HG02938 (cell line): ENCODE measurements around the gene CELF2.
A peak's percentile ranks its signal among the peaks of the same experiment; 100 is the strongest.
"Not testable (repeated sequence)": the region's sequence is repeated elsewhere in the genome, so short reads cannot be mapped to it uniquely, and the experiment has no call there.

ENCODE experiments used
- ATAC-seq: cut with Tn5 transposase; IDR thresholded peaks from one replicate; pipeline ENCODE4 v1.9.1; 2021; ENCODE audit warnings: mild to moderate bottlenecking, moderate library complexity; ENCODE audit not compliant: unreplicated experiment

CELF2 gene

GRCh38 chr10:11168423-11169090 lies 150.9 kb downstream of the CELF2 start:
- ATAC-seq: no peak

GRCh38 chr10:11169976-11170375 lies 152.3 kb downstream of the CELF2 start:
- ATAC-seq: no peak

- ATAC-seq: no peak
Measured at GRCh38 chr10:11170574-11170973, 152.9 kb downstream of the CELF2 start.

GRCh38 chr10:11170993-11171851 lies 153.6 kb downstream of the CELF2 start:
- peak; percentile 43 for ATAC-seq

- no peak for ATAC-seq
Measured at GRCh38 chr10:11173042-11173441, 155.4 kb downstream of the CELF2 start.

- ATAC-seq: peak; percentile 35
Measured at GRCh38 chr10:11175823-11176243, 158.2 kb downstream of the CELF2 start.

- no peak for ATAC-seq
Measured at GRCh38 chr10:11176746-11177145, 159.1 kb downstream of the CELF2 start.

- no peak for ATAC-seq
Measured at GRCh38 chr10:11177381-11177780, 159.7 kb downstream of the CELF2 start.

GRCh38 chr10:11177926-11178471 lies 160.3 kb downstream of the CELF2 start:
- ATAC-seq: no peak

GRCh38 chr10:11178606-11179515 lies 161.2 kb downstream of the CELF2 start:
- ATAC-seq: peak; percentile 85

- no peak for ATAC-seq
Measured at GRCh38 chr10:11179516-11180105, 161.9 kb downstream of the CELF2 start.

- no peak for ATAC-seq
Measured at GRCh38 chr10:11180228-11180627, 162.6 kb downstream of the CELF2 start.

GRCh38 chr10:11181978-11182377 lies 164.3 kb downstream of the CELF2 start:
- ATAC-seq: no peak

GRCh38 chr10:11183015-11183414 lies 165.3 kb downstream of the CELF2 start:
- no peak for ATAC-seq

GRCh38 chr10:11184093-11184492 lies 166.4 kb downstream of the CELF2 start:
- ATAC-seq: no peak

- ATAC-seq: not testable (repeated sequence)
Measured at GRCh38 chr10:11185128-11185665, 167.5 kb downstream of the CELF2 start.

GRCh38 chr10:11186374-11186773 lies 168.7 kb downstream of the CELF2 start:
- ATAC-seq: no peak

GRCh38 chr10:11189582-11190376 lies 172.1 kb downstream of the CELF2 start:
- no peak for ATAC-seq

GRCh38 chr10:11191190-11191589 lies 173.5 kb downstream of the CELF2 start:
- no peak for ATAC-seq
